ELR (cell line): ENCODE data around the gene TENM4.
"Not testable (repeated sequence)": the region's sequence is repeated elsewhere in the genome, so short reads cannot be mapped to it uniquely, and the experiment has no call there.

Source experiments
- DNase-seq: peaks from one replicate; pipeline ENCODE4 v3.0.0-alpha.2; 2015; ENCODE audit warnings: low read depth

TENM4 gene

GRCh38 chr11:78898266-78898775 lies 542.5 kb downstream of the TENM4 start:
- no peak for DNase-seq

- no peak for DNase-seq
Observed at GRCh38 chr11:78893996-78894395, 546.8 kb downstream of the TENM4 start.

- no peak for DNase-seq
Observed at GRCh38 chr11:78889698-78890097, 551.1 kb downstream of the TENM4 start.

GRCh38 chr11:78886616-78887015 lies 554.2 kb downstream of the TENM4 start:
- DNase-seq, result no peak

- DNase-seq, result no peak
Observed at GRCh38 chr11:78884761-78885160, 556.1 kb downstream of the TENM4 start.

GRCh38 chr11:78883506-78883905 lies 557.3 kb downstream of the TENM4 start:
- DNase-seq, result no peak

GRCh38 chr11:78879094-78879980 lies 561.5 kb downstream of the TENM4 start:
- not testable (repeated sequence) for DNase-seq

- DNase-seq, result no peak
Observed at GRCh38 chr11:78878631-78879030, 562.2 kb downstream of the TENM4 start.

- no peak for DNase-seq
Observed at GRCh38 chr11:78876676-78877075, 564.2 kb downstream of the TENM4 start.

GRCh38 chr11:78870655-78871054 lies 570.2 kb downstream of the TENM4 start:
- DNase-seq, result no peak

- DNase-seq, result no peak
Observed at GRCh38 chr11:78869293-78869692, 571.5 kb downstream of the TENM4 start.

- DNase-seq, result no peak
Observed at GRCh38 chr11:78868563-78868962, 572.3 kb downstream of the TENM4 start.

- DNase-seq, result peak; percentile 1
Observed at GRCh38 chr11:78860720-78861422, 580.0 kb downstream of the TENM4 start.

GRCh38 chr11:78857688-78858087 lies 583.1 kb downstream of the TENM4 start:
- no peak for DNase-seq

- DNase-seq, result no peak
Observed at GRCh38 chr11:78856211-78856610, 584.6 kb downstream of the TENM4 start.

GRCh38 chr11:78855116-78855515 lies 585.7 kb downstream of the TENM4 start:
- DNase-seq, result no peak

- DNase-seq, result no peak
Observed at GRCh38 chr11:78853521-78853920, 587.3 kb downstream of the TENM4 start.

GRCh38 chr11:78851878-78852586 lies 588.8 kb downstream of the TENM4 start:
- no peak for DNase-seq

GRCh38 chr11:78850078-78850477 lies 590.8 kb downstream of the TENM4 start:
- DNase-seq, result no peak

GRCh38 chr11:78846269-78846668 lies 594.6 kb downstream of the TENM4 start:
- DNase-seq, result no peak

- no peak for DNase-seq
Observed at GRCh38 chr11:78845496-78845895, 595.3 kb downstream of the TENM4 start.

- no peak for DNase-seq
Observed at GRCh38 chr11:78841456-78842060, 599.3 kb downstream of the TENM4 start.
